Superior temporal gyrus (tissue), 1 donor: ENCODE measurements around the gene CLIC6.
"Not testable (repeated sequence)": the region's sequence is repeated elsewhere in the genome, so short reads cannot be mapped to it uniquely, and the experiment has no call there.

Experiments used
- DNase-seq: peaks from one replicate; pipeline ENCODE4 v3.0.0-alpha.2; 2016; ENCODE audit errors: extremely low spot score

The CLIC6 gene

GRCh38 chr21:34653522-34653921 is 15.3 kb upstream of the CLIC6 start:
- no peak for DNase-seq

DNA sequence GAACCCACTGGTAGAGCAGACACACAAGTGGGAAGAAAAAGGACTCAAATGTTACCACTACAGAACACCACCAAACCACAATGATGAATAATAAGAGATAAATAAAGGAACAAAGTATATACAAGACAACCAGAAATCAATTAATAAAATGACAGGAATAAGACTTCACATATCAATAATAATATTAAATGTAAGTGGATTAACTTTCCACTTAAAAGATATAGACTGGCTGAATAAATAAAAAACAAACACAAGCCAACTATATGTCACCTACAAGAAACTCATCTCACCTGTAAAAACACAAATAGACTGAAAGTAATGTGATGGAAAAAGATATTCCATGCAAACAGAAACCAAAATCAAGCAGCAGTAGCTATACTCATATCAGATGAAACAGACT is 6.9 kb upstream of the CLIC6 start:
- no peak for DNase-seq

GRCh38 chr21:34667761-34668160 is 1.0 kb upstream of the CLIC6 start:
- no peak for DNase-seq

DNA sequence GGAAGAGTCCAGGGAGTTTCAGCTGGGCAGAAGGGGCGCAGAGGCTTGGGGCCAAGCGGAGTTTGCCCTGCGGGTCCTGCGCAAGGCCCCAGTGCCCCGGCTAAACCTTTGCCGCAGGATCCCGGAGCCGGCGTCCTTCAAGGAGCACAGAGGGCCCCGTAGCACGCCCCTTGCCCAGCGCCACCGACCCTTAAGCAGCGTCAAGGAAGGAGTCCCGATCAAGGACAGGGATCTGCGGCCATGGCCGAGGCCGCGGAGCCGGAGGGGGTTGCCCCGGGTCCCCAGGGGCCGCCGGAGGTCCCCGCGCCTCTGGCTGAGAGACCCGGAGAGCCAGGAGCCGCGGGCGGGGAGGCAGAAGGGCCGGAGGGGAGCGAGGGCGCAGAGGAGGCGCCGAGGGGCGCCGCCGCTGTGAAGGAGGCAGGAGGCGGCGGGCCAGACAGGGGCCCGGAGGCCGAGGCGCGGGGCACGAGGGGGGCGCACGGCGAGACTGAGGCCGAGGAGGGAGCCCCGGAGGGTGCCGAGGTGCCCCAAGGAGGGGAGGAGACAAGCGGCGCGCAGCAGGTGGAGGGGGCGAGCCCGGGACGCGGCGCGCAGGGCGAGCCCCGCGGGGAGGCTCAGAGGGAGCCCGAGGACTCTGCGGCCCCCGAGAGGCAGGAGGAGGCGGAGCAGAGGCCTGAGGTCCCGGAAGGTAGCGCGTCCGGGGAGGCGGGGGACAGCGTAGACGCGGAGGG is 520 bp downstream of the CLIC6 start:
- no peak for DNase-seq

GRCh38 chr21:34669880-34670219 is 1.1 kb downstream of the CLIC6 start:
- DNase-seq, result not testable (repeated sequence)

GRCh38 chr21:34670220-34670961 is 1.6 kb downstream of the CLIC6 start:
- no peak for DNase-seq

DNA sequence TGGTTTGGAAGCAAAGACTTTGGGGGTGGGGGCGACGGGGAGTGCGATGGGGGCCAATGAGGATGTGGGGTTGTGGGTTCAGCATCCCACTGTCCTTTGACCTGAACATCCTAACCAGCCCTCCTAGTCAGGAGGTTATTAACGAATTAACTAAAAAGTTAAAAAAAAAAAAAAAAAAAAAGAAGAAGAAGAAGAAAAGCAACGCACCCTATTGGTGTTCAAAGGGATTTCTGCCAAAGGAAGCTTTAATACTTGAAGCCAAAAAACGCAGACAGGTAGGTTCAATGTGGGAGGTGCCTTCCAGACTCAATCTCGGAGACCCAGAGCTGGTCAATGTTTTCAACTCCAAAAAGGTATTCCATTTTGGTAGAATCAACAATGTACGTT is 2.2 kb downstream of the CLIC6 start:
- no peak for DNase-seq

DNA sequence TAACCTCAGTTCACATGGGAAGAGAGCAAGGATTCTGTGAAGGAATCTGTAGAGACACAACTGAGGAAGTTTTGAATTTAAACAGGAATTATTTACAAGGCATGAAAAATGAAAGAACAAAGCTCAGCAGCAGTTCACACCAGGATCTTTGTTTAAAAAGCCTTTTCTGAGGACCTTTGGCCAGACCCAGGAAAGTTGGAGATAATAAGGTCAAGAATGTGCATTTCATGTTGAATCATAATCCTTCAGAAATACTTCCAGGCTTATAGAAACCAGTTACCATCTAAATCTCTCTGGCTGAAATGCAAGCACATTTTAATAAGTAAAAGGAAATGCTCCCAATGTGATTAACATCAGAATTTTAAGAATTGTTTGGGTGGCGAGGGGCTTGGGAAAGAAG is 2.7 kb downstream of the CLIC6 start:
- no peak for DNase-seq

GRCh38 chr21:34671891-34672290 is 3.1 kb downstream of the CLIC6 start:
- DNase-seq, result no peak

DNA sequence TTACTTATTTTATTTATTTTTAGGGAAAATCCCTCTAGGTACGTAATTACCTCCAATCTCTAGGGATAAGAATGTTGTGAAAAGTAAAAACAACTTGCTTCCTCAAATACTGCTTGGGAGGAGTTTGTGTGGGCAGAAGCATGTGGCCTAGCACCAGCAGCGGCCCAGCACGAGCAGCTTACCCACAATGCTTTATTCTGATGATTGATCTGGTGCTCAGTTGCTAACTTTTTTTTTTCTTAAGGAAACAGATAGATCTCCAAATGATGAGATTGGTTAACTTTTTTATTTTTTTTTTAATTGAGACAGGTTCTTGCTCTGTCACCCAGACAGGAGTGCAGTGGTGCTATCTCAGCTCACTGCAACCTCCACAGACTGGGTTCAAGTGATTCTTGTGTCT is 4.2 kb downstream of the CLIC6 start:
- DNase-seq, result no peak

DNA sequence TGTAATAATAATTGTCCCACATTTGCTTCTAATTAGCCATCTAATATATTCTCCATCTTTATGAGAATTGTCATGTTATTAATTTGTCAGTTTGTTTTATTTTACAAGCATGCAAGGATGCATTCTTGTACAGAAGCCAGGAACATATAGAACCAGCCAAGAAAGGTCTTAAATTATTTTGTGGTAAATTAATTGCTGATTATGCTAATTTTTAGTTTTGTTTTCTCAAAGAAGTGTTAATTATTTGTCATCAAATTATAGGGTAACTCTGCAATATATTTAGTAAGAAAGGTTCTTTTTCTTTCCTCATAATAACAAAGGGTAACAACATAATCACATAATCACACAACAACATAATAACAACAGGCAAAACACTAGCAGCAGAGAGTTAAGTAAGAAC is 5.7 kb downstream of the CLIC6 start:
- DNase-seq, result no peak

DNA sequence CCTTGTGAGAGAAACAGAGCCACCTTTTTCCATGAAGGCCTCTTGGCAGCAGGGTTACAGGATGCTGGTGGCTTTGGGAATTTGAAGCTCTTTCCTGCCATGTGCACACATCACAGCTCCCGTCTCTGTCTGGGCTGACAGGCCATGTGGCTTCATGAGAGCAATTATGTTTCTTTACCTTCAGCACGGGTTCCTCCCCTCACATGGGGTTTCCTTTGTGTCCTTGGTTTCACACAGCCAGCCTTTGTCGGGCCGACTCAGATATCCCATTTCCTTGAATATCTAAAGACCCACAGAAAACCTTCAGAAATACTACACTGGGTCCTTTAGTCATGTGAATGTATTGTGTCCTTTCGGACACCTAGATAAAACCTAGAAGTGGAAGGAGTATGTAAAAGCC is 7.1 kb downstream of the CLIC6 start:
- DNase-seq, result no peak

DNA sequence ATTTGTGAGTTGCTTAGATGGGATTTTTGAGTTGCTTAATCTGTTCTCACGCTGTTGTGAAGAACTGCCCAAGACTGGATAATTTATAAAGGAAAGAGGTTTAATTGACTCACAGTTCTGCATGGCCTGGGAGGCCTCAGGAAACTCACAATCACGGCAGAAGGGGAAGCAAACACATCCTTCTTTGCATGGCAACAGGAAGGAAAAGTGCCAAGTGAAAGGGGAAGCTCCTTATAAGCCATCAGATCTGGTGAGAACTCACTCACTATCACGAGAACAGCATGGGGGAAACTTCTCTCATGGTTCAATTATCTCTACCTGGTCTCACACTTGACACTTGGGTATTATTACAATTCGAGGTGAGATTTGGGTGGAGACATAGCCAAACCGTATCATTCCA is 10.3 kb downstream of the CLIC6 start:
- DNase-seq, result no peak

GRCh38 chr21:34684174-34684876 is 15.5 kb downstream of the CLIC6 start:
- DNase-seq, result no peak

DNA sequence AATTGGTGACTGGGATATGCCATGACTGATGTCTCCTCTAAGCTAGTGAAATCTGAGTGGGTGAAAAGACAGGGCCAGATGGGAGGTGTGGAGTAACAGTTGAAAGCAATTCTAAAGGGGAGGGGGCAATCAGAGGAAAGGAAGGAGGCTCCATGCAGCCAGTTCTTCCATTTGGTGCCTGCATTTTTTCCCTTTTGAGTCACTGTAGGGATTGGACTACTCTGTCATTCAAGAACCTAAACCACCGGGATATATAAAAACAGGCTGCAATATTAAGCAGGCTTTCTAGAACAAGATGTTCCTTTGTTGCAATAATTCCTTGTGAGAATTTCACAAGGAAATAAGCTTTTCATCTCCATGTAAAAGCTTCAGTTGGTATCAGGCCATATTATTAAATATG is 18.3 kb downstream of the CLIC6 start:
- no peak for DNase-seq

GRCh38 chr21:34687745-34688144 is 19.0 kb downstream of the CLIC6 start:
- DNase-seq, result no peak

DNA sequence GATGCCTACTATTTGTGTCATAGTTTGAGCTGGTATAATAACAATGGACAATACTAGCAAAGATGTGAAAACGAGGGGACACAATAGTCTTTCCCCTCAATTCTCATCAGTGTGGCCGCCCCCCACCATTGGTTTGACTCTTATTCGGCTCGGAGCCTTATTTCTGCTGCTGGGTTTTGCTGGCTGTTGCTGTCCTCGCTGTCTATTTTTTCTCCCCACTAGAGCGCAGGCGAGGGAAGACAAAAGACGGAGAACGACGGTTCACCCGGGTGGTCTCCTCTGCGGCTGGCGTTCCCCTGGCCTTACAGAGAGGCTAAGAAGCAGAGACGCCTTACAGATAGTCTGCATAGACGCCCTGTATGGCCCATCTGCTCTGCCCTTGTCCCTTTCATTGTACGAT is 19.4 kb downstream of the CLIC6 start:
- no peak for DNase-seq

GRCh38 chr21:34688715-34689114 is 19.9 kb downstream of the CLIC6 start:
- no peak for DNase-seq

DNA sequence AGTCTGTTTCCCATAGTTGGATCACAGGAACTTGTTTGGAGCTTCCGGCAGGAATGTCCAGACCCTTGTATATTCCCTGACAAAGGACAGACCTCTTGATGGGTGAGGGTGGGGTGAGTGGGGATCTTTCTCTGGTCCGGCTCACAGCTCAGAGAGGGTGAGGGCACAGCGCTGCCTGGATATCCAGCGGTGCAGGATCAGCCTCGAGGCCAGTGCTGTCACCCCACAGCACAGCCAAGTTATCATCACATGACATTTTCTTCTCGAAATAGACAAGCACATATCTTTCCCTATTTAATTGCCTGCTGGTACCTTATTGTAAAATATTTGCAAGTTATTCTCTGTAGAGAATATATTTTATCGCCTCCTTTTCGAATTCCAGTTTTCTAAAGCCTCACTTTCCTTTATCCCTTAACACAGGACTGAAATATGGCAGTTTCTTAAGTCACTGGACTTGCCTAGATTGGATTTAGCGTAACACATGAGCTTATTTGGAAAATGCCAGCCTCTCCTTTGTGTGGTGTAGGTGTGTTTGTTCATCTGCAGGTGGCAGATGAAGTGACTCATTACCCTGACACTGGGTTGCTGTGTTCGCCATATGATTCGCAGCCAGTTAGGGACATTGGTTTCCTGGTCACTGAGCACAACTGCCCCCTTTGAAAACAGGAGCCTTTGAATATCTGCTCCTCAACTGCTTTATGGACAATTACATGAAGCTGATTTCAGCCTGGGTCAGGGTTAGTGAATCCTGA is 21.4 kb downstream of the CLIC6 start:
- no peak for DNase-seq

GRCh38 chr21:34690793-34691175 is 22.0 kb downstream of the CLIC6 start:
- DNase-seq, result no peak

GRCh38 chr21:34691390-34692032 is 22.7 kb downstream of the CLIC6 start:
- DNase-seq, result no peak
